GM04504 (cell line): ENCODE results near the gene VSIG10L2.
"Not testable (repeated sequence)": the region's sequence is repeated elsewhere in the genome, so short reads cannot be mapped to it uniquely, and the experiment has no call there.

ENCODE experiments used
- DNase-seq: peaks from one replicate; pipeline ENCODE4 v3.0.0-alpha.2; 2012; ENCODE audit warnings: low read depth

The VSIG10L2 gene

GRCh38 chr11:125967515-125967914, 21.7 kb downstream of the VSIG10L2 start:
- DNase-seq: no peak

- DNase-seq: no peak
Observed at GRCh38 chr11:125968354-125968753, 22.5 kb downstream of the VSIG10L2 start.

GRCh38 chr11:125971618-125972017, 25.8 kb downstream of the VSIG10L2 start:
- no peak for DNase-seq

- DNase-seq: no peak
Observed at GRCh38 chr11:125974284-125974683, 28.4 kb downstream of the VSIG10L2 start.

GRCh38 chr11:125975634-125976033, 29.8 kb downstream of the VSIG10L2 start:
- no peak for DNase-seq

GRCh38 chr11:125976156-125976555, 30.3 kb downstream of the VSIG10L2 start:
- DNase-seq: no peak

- no peak for DNase-seq
Observed at GRCh38 chr11:125977333-125977732, 31.5 kb downstream of the VSIG10L2 start.

GRCh38 chr11:125978181-125978716, 32.4 kb downstream of the VSIG10L2 start:
- DNase-seq: no peak

GRCh38 chr11:125978778-125979407, 33.0 kb downstream of the VSIG10L2 start:
- no peak for DNase-seq

GRCh38 chr11:125979511-125979910, 33.7 kb downstream of the VSIG10L2 start:
- DNase-seq: no peak

- DNase-seq: no peak
Observed at GRCh38 chr11:125980436-125980835, 34.6 kb downstream of the VSIG10L2 start.

- no peak for DNase-seq
Observed at GRCh38 chr11:125982348-125982730, 36.5 kb downstream of the VSIG10L2 start.

- not testable (repeated sequence) for DNase-seq
Observed at GRCh38 chr11:125985956-125986355, 40.1 kb downstream of the VSIG10L2 start.

GRCh38 chr11:125987066-125987641, 41.3 kb downstream of the VSIG10L2 start:
- DNase-seq: no peak

GRCh38 chr11:125990244-125990643, 44.4 kb downstream of the VSIG10L2 start:
- DNase-seq: peak; percentile 9

GRCh38 chr11:125992893-125993292, 47.0 kb downstream of the VSIG10L2 start:
- no peak for DNase-seq

- DNase-seq: no peak
Observed at GRCh38 chr11:125994509-125994908, 48.7 kb downstream of the VSIG10L2 start.

GRCh38 chr11:125995313-125995712, 49.5 kb downstream of the VSIG10L2 start:
- DNase-seq: no peak

GRCh38 chr11:125998267-125998666, 52.4 kb downstream of the VSIG10L2 start:
- no peak for DNase-seq

GRCh38 chr11:125999234-125999880, 53.5 kb downstream of the VSIG10L2 start:
- no peak for DNase-seq

GRCh38 chr11:126002181-126002580, 56.3 kb downstream of the VSIG10L2 start:
- no peak for DNase-seq
